DMS153 treated with DMSO at 0.1 percent for 48 hours (cell line): ENCODE results near the gene SLC4A11.
"Not testable (repeated sequence)": the region's sequence is repeated elsewhere in the genome, so short reads cannot be mapped to it uniquely, and the experiment has no call there.

Experiments
- DNase-seq: peaks from one replicate; lab custom pipeline; 2025; ENCODE audit not compliant: unreplicated experiment; lab: John Stamatoyannopoulos, UW

SLC4A11 gene

DNA sequence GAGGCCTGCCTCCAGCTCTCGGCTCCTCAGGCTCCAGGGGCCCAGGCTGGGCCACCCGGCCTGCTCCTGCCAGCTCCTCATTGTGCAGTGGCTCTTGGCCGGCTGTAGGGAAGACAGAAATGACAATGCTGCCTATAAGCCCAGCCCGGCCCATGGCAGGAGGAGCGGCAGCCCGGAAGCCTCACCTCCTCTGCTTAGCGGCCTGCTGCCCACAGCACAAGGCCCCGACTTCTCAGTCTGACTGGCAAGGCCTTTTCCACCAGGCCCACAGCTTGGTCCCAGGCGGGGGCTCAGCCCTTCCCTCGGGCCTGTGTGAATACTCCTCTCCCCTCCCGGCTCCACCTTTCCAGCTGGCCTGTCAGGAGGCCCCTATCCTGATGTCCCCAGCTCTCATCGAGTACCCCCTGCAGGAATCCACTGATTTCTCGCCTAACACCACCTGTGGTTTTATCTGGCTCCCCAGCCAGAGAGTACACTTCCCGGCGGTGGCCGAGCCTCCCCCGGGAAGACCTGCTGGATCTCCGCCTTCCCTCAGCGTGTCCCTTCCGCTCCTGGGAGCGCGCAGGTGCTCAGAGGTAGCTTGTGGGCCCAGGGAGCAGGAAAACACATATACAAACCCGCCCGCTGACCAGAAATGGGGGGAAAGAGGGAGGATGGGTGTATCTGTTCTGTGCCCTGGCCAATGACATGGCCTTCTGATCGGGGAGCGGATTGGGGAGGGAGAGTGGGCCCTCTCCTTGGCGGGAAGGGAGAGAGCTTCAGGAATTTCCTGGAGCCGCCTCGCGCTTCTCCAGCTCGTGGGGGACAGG, 35.5 kb downstream of the SLC4A11 start:
- no peak for DNase-seq

GRCh38 chr20:3202965-3203314, 36.0 kb downstream of the SLC4A11 start:
- no peak for DNase-seq

DNA sequence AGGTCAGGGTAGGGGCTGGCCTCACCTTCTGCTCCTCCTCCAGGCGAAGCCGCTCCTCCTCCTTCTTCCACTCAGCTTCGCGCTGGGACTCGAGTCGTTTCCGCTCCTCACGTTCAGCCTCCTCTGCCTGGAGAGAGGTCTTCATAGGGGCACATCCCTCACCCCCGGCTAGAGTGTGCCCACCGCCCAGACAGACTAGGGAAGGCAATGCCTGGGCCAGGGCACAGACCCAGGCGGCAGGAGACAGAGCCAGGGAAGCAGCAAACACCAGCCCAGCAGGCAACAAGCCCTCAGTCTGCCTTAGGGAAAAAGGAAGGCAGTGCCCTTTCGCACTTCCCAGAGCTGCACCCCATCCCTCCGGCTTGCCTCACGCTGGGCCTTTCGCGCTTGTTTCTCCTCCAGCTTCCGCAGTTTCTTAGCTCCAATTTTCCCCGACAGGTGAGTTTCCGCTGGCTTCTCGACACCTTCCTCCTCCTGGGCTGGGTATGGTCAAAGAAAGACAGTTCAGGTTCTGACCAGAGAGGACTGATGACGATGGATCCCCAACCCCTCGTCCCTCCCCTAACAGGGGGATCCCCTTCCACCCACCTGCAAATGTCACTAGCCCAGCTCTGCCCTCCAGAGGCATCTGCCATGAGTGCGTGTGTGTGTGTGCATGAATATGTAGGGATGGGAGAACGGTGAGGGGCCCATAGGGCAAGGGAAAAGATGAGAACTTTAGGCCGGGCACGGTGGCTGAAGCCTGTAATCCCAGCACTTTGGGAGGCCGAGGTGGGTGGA, 38.8 kb downstream of the SLC4A11 start:
- DNase-seq: no peak

GRCh38 chr20:3199206-3199605, 39.8 kb downstream of the SLC4A11 start:
- no peak for DNase-seq

- DNase-seq: no peak
Observed at GRCh38 chr20:3195590-3196237, 43.3 kb downstream of the SLC4A11 start.

DNA sequence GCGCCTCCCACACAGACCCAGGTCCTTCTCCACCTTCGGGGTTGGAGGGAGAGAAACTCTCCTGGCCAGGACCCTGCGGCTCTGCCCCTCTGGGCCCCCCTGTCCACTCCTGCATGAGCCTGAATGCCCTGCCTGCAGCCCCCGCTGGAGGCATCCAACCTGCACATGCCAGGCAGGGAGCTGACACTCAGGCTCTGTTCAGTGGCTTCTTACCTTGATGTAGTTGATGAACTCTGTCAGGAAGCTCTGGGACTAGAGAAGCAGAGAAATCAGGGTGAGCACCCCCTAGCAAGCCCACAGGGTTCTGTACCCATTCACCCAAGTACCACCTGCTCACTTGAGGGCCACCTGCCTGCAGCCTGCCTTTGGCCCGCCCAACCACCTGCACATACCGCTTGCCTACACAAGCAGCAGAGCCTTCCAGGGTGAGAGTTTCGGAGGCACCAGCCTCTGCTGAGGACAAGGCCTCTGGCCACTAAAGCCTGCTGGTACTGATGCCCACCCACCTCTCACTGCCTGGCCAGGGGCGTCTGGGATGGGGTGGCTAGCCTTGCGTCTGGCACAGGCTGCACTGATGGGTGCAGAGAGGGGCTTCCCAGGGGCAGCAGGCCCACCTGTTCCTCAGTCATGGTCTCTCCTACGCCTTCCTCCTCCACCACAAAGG, 44.2 kb downstream of the SLC4A11 start:
- no peak for DNase-seq

- DNase-seq: no peak
Observed at GRCh38 chr20:3193806-3194616, 45.0 kb downstream of the SLC4A11 start.

DNA sequence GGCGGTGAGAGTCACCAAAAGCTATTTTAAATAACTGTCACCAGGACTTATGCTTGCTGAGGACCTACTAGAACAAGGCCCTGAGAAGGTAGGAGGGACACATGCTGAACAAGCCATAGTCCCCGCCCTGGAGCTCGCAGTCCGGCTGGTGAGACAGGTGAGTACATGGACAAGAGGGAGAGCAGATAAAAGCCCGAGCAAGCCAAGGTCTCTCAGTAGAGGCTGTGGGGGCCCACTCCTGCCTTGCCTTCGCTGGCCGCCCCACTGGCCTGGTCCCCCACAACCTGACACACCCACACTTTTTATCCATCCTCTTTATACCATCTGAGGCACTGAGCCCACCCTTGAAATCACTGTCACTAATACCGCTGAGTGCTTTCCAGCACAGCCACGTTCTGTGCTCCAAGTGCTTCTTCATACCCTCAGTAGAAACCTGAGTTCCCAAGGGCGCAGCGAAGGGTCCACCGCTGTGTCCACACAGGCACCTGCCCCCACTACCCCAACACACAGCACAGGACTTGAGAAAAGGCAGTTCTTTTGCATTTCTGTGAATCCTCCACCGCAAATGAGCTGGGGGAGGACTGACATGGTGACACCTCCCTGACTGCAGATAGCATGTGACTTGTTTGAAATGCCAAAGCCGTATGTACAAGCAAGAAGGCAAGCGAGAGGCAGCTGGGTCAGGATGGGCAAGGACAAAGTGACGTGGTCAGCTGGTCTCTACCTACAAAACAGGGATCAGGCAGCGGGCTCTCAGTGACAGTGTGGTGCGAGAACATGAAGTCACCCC, 46.6 kb downstream of the SLC4A11 start:
- DNase-seq: no peak

DNA sequence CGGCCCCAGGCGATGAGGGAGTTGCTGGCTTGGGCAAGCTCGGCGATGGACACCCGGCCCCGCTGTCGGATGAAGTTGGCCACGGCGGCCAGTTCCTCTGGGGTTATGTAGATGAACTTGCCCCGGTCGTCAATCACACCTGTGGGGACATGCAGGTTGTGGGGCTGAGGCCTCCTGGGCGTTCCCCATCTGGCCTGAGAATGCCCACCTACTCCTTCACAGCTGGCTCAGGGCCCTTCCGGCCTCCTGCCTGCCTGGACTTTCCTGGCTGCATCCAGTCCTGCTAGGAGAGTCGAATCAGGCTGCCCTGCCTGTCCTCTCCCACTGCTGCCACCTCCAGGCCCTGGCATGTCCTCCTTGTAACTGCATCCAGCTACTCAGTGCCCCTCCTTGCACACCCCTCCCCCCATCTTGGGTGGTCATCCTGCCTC, 48.3 kb downstream of the SLC4A11 start:
- no peak for DNase-seq

DNA sequence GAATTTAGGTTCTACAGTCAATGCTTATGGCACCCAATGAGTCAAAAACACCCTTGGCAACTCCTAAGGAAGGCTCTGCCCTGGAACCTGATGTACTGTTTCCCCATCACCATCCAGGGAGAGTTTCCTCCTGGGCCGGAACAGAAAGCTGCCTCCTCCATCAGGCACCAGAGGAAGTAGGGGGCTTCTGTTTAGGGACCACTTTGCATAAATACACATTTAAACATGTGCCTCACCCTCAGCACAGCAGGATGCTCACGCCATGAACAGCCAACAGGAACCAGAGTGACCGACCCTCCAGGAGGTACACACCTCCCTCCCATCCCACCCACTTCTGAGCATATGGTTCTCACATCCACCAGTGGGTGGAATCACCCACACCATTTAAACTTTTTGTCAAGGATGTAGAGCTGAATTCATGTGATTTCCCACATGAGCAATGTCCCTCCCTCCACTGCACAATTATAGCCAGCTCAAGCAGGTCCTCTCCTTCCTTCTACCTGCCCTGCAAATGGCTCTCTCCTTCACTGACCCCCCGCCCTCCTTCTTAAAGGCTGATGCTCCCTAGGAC, 49.3 kb downstream of the SLC4A11 start:
- DNase-seq: no peak

GRCh38 chr20:3188823-3189413, 50.1 kb downstream of the SLC4A11 start:
- DNase-seq: no peak

DNA sequence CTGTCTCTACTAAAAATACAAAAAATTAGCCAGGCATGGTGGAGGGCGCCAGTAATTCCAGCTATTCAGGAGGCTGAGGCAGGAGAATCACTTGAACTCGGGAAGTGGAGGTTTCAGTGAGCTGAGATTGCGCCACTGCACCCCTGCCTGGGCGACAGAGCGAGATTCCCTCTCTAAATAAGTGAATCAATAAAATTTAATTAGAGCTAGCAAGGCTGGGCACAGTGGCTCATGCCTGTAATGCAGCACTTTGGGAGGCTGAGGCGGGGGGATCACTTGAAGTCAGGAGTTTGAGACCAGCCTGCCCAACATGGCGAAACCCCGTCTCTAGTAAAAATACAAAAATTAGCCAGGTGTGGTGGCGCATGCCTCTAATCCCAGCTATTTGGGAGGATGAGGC, 51.1 kb downstream of the SLC4A11 start:
- DNase-seq: not testable (repeated sequence)

GRCh38 chr20:3183896-3184612, 54.9 kb downstream of the SLC4A11 start:
- DNase-seq: no peak

DNA sequence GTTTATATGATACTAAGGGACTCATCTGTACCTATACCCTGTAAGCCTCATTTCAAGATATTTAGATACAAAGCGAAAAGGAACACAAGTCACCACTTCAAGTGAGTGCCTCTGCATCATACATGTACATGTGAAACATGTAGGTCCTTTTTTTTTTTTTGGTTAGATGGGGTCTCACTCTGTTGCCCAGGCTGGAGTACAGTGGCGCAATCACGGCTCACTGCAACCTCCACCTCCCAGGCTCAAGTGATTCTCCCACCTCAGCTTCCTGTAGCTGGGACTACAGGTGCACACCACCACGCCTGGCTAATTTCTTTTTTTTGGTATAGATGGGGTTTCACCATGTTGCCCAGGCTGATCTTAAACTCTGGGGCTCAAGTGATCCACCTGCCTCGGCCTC, 56.6 kb downstream of the SLC4A11 start:
- not testable (repeated sequence) for DNase-seq

- no peak for DNase-seq
Observed at GRCh38 chr20:3181270-3181669, 57.7 kb downstream of the SLC4A11 start.

DNA sequence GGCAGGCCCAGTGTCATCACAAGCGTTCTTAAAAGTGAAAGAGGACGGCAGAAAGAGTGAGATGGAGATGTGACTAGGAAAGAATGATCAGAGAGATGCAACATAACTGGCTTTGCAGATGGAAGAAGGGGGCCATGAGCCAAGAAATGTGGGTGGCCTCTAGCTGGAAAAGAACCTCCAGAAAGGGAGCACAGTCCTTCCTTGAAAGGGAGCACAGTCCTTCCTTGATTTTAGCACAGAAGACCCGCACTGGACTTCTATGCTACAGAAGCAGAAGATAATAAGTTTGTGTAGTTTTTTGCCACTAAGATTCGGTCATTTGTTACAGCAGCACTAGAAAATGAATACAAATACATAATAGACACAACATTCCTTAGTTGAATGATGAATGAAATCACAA, 58.7 kb downstream of the SLC4A11 start:
- DNase-seq: no peak

GRCh38 chr20:3177746-3178485, 61.1 kb downstream of the SLC4A11 start:
- no peak for DNase-seq
